Measurements from ENCODE around the gene PAPPA2.

The PAPPA2 gene

GRCh38 chr1:176809292-176809691, 346.3 kb downstream of the PAPPA2 start:
- no peak overlapping the region for H3K9ac ChIP-seq
- 0 out of 20 replicates have a peak, but pooled peaks cover 0 to 5% (median 0%) of the 10 kb centered on the region in 10 experiments for H3K4me1 ChIP-seq
- no peak overlapping the region for H3K27ac ChIP-seq
- H3K4me2 ChIP-seq: no peak overlapping the region
- H4K20me1 ChIP-seq: no peaks in the 10 kb centered on the region
- H3K9me3 ChIP-seq (replicated peaks in 1 of 11): no peaks in the 10 kb centered on the region
- no peak overlapping the region for H3K4me3 ChIP-seq
- TF ChIP-seq Cebpa-rat (IDR thresholded peaks at IDR 0.05): no peak
- H3K27me3 ChIP-seq: no peaks in the 10 kb centered on the region
- no peaks in the 10 kb centered on the region for H3K36me3 ChIP-seq

- Histone ChIP-seq H3K36me3 (no peaks in the 10 kb centered on the region), H3K9ac (no peak overlapping the region), H3K27ac (no peak overlapping the region), H4K20me1 (no peaks in the 10 kb centered on the region), H3K27me3 (no peaks in the 10 kb centered on the region), H3K4me2 (no peak overlapping the region), H3K9me3 (replicated peaks in 1 of 11) (no peaks in the 10 kb centered on the region), H3K4me3 (no peak overlapping the region), H3K4me1 (0 out of 20 replicates have a peak, but pooled peaks cover 0 to 5% (median 0%) of the 10 kb centered on the region in 10 experiments)
- no peak for TF ChIP-seq Cebpa-rat (IDR thresholded peaks at IDR 0.05)
Observed at GRCh38 chr1:176811511-176812288, 348.7 kb downstream of the PAPPA2 start.

GRCh38 chr1:176815621-176816020, 352.6 kb downstream of the PAPPA2 start:
- H3K9me3 ChIP-seq (replicated peaks in 1 of 11): no peaks in the 10 kb centered on the region
- H3K9ac ChIP-seq: no peak overlapping the region
- no peak overlapping the region for H3K4me2 ChIP-seq
- peaks cover 0 to 9% (median 5%) of the 10 kb centered on the region in 10 experiments; a peak in 15 of 20 replicates for H3K4me1 ChIP-seq
- H3K4me3 ChIP-seq: no peak overlapping the region
- H3K36me3 ChIP-seq: no peaks in the 10 kb centered on the region
- H3K27ac ChIP-seq: no peak overlapping the region
- H4K20me1 ChIP-seq: no peaks in the 10 kb centered on the region
- no peaks in the 10 kb centered on the region for H3K27me3 ChIP-seq
- TF ChIP-seq Cebpa-rat (IDR thresholded peaks at IDR 0.05): no peak

- Histone ChIP-seq H3K27ac (no peak overlapping the region), H4K20me1 (no peaks in the 10 kb centered on the region), H3K27me3 (no peaks in the 10 kb centered on the region), H3K4me1 (peaks cover 0 to 12% (median 9%) of the 10 kb centered on the region in 10 experiments; a peak in 15 of 20 replicates), H3K9ac (no peak overlapping the region), H3K4me3 (no peak overlapping the region), H3K4me2 (no peak overlapping the region), H3K36me3 (no peaks in the 10 kb centered on the region), H3K9me3 (replicated peaks in 1 of 11) (no peaks in the 10 kb centered on the region)
- no peak for TF ChIP-seq Cebpa-rat (IDR thresholded peaks at IDR 0.05)
Observed at GRCh38 chr1:176816232-176816631, 353.3 kb downstream of the PAPPA2 start.

GRCh38 chr1:176820391-176821031, 357.5 kb downstream of the PAPPA2 start:
- Histone ChIP-seq H3K36me3 (no peaks in the 10 kb centered on the region), H3K27me3 (no peaks in the 10 kb centered on the region), H3K9ac (no peak overlapping the region), H3K4me1 (peaks cover 6 to 16% (median 9%) of the 10 kb centered on the region in 10 experiments; a peak in 18 of 20 replicates), H3K9me3 (replicated peaks in 1 of 11) (no peaks in the 10 kb centered on the region), H3K4me3 (no peak overlapping the region), H3K4me2 (peak overlapping the region in 9 of 11 experiments; percentile 10 to 46 (median 26); a peak in 15 of 22 replicates), H3K27ac (no peak overlapping the region), H4K20me1 (no peaks in the 10 kb centered on the region)
- TF ChIP-seq Cebpa-rat (IDR thresholded peaks at IDR 0.05): no peak

GRCh38 chr1:176826265-176826664, 363.3 kb downstream of the PAPPA2 start:
- no peaks in the 10 kb centered on the region for H3K9me3 ChIP-seq (replicated peaks in 1 of 11)
- H3K9ac ChIP-seq: no peak overlapping the region
- no peaks in the 10 kb centered on the region for H3K27me3 ChIP-seq
- no peak overlapping the region for H3K27ac ChIP-seq
- no peak overlapping the region for H3K4me3 ChIP-seq
- peaks cover 0 to 11% (median 0%) of the 10 kb centered on the region in 10 experiments; a peak in 4 of 20 replicates for H3K4me1 ChIP-seq
- H3K36me3 ChIP-seq: no peaks in the 10 kb centered on the region
- H3K4me2 ChIP-seq: no peak overlapping the region
- no peaks in the 10 kb centered on the region for H4K20me1 ChIP-seq
- no peak for TF ChIP-seq Cebpa-rat (IDR thresholded peaks at IDR 0.05)

GRCh38 chr1:176829261-176829660, 366.3 kb downstream of the PAPPA2 start:
- H3K9me3 ChIP-seq (replicated peaks in 1 of 11): no peaks in the 10 kb centered on the region
- H3K4me1 ChIP-seq: no peaks in the 10 kb centered on the region
- H3K9ac ChIP-seq: no peak overlapping the region
- H3K27me3 ChIP-seq: no peaks in the 10 kb centered on the region
- TF ChIP-seq Cebpa-rat (IDR thresholded peaks at IDR 0.05): no peak
- no peak overlapping the region for H3K4me3 ChIP-seq
- no peak overlapping the region for H3K27ac ChIP-seq
- H4K20me1 ChIP-seq: no peaks in the 10 kb centered on the region
- H3K4me2 ChIP-seq: no peak overlapping the region
- H3K36me3 ChIP-seq: no peaks in the 10 kb centered on the region

- no peak overlapping the region for H3K9ac ChIP-seq
- no peaks in the 10 kb centered on the region for H3K4me1 ChIP-seq
- TF ChIP-seq Cebpa-rat (IDR thresholded peaks at IDR 0.05): no peak
Observed at GRCh38 chr1:176831150-176831549, 368.2 kb downstream of the PAPPA2 start.

GRCh38 chr1:176837708-176838107, 374.7 kb downstream of the PAPPA2 start:
- Histone ChIP-seq H3K4me3 (no peak overlapping the region), H4K20me1 (no peaks in the 10 kb centered on the region), H3K27ac (no peak overlapping the region), H3K27me3 (no peaks in the 10 kb centered on the region; a peak in 1 of 22 replicates), H3K9me3 (replicated peaks in 1 of 11) (no peaks in the 10 kb centered on the region), H3K4me1 (no peaks in the 10 kb centered on the region), H3K4me2 (no peak overlapping the region), H3K36me3 (no peaks in the 10 kb centered on the region), H3K9ac (no peak overlapping the region)
- no peak for TF ChIP-seq Cebpa-rat (IDR thresholded peaks at IDR 0.05)

More at GRCh38 chr1:176831150-176831549, 368.2 kb downstream of the PAPPA2 start:
- H3K9me3 ChIP-seq (replicated peaks in 1 of 11): no peaks in the 10 kb centered on the region
- no peaks in the 10 kb centered on the region for H3K36me3 ChIP-seq
- no peaks in the 10 kb centered on the region for H4K20me1 ChIP-seq
- H3K4me2 ChIP-seq: no peak overlapping the region
- H3K4me3 ChIP-seq: no peak overlapping the region
- H3K27me3 ChIP-seq: no peaks in the 10 kb centered on the region; a peak in 1 of 22 replicates
- no peak overlapping the region for H3K27ac ChIP-seq
